NCI-H1694 treated with DMSO at 0.1 percent for 48 hours (cell line): ENCODE data around the gene CLTCL1.

ENCODE experiments used
- DNase-seq: peaks from one replicate; lab custom pipeline; 2025; lab: John Stamatoyannopoulos, UW

CLTCL1 gene

DNA sequence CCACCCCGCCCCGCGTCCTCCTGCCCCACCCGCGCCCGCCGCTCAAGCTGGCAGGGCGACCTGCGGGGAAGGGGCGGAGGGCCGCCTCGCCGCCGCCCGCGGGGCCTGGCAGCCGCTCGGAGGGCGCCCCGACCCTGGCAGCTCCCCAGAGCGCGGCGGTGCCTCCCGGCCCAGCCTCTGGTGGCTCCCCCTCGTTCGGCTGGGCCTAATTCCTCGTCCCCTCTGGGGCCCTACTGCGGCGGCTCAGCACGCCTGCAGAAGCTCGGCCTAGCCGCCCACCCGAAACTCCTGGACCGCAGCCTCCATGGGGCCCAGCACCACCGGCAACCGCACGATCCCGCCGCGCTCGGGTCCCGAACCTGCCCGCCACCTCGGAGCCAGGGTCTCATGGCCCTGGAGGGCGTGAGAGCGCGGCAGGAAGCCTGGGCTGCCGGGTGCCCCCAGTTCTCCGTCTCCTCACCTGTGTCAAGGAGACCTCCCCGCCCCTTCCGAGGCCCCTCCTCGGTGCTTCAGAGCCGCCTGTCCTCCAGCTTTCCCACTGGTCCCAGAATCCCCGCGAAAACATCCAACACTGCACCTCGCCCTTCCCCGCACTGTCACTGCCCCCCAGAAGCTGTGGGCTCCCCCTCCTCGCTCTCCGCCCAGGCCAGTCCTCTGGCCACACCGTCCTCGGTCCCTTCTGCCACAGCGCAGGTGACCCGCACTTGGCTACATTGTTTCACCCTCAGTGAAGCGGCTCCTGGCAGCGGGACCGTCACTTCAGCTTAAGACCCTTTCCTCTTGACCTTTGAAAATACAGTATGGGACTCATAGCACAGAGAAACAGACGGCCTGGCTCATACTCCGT is 140.8 kb downstream of the CLTCL1 start:
- DNase-seq: no peak

DNA sequence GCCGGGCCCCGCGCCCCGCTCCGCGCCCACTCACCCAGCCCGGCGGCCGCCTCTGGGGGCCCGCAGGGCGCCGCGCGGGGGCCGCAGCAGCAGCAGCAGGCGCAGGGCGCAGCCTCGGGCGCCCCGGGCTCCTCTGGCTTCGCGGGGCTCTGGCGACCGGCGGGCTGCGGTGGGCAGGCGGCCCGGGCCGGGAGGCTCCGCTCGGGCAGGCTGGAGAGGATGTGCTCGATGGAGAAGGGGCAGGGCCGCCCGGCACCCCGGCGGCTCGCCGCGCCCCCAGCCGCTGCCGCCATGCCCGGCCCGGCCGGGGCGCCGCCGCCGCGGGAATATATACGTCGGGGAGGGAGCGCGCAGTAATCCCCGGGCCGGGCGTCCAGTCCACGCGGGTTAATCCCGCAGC is 141.5 kb downstream of the CLTCL1 start, which contains the start of gene GSC2:
TSS of gene GSC2 (minus strand) at position 302 of the 400 bp plus-strand sequence. CDS start at position 293, 9 bp downstream.
- DNase-seq: no peak

DNA sequence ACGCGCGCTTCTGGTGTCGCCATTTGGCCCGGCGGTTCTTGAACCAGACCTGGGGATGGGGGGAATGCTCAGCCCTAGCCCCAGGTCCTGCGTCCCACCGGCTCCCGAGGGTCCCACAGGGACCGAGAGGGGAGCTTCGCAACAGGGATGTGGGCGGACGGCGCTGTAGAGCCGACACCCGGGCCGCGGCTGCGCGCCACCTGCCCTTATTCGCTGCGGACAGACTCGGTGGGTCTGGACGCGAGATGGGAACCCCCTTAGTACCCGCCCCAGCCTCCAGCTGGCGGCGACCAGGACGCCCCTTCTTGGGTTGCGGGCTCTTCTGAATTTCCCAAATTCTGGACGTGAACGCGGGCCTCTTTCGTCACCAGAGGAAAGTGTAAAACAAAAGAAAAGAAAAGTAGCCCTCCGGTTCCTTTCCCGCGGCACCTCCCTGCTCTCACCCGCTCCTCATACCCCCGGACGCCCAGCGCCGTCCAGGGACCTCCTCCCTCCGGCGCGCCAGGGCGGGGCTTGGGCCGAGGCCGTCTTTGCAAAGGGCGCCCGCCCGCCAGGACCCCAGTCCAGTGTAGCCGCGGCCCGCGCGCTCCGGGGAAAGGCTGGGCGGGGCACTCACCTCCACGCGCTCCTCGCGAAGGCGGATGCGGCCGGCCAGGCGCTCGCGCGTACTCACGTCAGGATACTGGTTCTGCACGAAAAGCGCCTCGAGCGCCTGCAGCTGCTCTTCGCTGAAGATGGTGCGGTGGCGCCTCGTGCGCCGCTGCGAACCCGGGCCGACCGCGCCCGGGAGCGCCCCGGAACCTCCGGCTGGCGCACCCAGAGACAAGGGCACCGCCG is 142.3 kb downstream of the CLTCL1 start:
- DNase-seq: no peak

DNA sequence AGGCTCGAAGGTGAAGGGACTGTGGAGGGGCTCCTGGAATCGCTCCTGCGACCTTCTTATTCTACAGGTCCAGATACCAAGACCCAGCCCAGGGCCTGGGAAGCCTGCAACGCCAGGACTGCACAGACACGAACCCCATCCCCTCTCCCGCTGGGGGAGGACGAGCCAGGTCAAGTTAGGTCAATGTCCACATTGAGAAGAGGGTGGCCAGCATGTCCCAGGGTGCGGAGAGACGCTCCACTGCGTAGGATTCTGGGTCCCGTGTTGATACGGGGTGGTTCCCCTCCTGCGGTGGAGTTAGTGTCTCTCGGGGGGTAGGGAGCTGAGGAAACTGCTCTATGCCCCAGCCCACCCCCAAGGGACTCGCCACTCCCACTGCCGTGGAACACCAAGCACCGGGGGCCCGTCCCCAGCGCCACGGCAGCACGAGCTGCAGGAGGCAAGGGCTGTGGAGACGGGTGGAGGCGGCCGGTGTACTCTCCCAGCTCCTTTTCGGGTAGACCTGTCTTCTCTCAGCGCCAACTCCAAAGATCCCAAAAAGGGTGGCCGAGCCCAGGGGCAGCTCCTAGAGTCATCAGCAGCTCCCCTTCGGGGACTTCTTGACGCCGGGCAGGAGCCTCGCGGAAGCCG is 143.0 kb downstream of the CLTCL1 start:
- no peak for DNase-seq

GRCh38 chr22:19147195-19147780 is 144.2 kb downstream of the CLTCL1 start:
- DNase-seq: no peak

- no peak for DNase-seq
Measured at GRCh38 chr22:19146215-19146968, 145.1 kb downstream of the CLTCL1 start.

GRCh38 chr22:19143967-19144400 is 147.5 kb downstream of the CLTCL1 start:
- no peak for DNase-seq

DNA sequence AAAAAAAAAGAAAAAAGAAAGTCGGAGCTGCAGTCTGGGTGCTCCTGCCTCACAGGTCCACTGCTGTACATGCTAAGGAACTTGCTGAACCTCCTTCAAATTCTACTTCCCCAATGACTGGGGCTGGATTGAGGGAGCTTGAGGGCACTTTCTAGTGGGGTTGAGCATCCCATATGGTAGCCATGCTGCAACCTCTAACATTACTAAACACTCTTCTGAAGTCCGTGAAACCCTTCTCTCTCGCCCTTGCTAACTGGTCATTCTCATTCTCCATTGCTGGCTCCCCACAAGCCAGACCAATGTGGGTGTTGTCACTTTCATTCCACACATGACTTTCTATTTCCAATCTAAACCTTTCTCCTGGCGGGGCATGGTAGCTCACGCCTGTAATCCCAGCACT is 148.3 kb downstream of the CLTCL1 start:
- DNase-seq: no peak

DNA sequence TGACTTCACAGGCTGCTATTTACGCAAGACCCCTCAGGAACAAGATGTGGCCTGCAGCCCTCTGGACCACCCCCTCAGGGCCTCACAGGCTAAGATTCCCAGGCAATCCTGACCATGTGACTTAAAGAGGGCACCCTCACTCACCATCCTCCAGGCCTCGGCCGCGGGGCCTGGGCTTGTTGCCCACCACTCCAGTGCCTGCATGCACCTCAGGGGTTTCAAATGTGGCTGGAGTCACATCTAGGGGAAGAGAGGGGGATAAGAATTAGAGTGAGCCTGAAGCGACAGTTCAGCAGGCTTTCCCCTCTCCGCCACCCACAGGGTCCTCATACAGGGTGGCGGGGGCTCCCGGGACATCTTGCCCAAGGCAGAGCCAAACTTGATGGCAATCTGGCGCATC is 149.1 kb downstream of the CLTCL1 start:
- no peak for DNase-seq

DNA sequence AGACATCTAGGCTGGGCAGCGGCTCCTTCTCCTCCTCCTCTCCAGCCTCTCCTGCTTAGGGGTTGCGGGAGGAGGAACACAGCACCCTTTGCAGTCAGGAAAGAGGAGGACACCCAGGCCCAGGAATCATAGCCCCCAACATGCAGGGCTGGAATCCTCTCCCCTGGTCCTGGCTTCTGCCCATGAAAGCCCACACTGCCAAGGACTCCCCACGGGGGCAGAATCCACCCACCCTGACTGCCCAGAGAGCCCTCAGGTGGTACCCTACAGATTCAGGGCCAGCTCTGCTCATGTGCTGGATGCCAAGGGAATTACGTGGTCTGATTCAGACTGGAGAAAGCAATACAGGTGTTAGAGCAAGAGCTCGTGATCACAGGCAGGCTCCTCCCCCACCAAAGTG is 151.5 kb downstream of the CLTCL1 start:
- DNase-seq: no peak

GRCh38 chr22:19139001-19139356 is 152.5 kb downstream of the CLTCL1 start:
- DNase-seq: no peak

GRCh38 chr22:19138217-19139000 is 153.1 kb downstream of the CLTCL1 start:
- DNase-seq: no peak

DNA sequence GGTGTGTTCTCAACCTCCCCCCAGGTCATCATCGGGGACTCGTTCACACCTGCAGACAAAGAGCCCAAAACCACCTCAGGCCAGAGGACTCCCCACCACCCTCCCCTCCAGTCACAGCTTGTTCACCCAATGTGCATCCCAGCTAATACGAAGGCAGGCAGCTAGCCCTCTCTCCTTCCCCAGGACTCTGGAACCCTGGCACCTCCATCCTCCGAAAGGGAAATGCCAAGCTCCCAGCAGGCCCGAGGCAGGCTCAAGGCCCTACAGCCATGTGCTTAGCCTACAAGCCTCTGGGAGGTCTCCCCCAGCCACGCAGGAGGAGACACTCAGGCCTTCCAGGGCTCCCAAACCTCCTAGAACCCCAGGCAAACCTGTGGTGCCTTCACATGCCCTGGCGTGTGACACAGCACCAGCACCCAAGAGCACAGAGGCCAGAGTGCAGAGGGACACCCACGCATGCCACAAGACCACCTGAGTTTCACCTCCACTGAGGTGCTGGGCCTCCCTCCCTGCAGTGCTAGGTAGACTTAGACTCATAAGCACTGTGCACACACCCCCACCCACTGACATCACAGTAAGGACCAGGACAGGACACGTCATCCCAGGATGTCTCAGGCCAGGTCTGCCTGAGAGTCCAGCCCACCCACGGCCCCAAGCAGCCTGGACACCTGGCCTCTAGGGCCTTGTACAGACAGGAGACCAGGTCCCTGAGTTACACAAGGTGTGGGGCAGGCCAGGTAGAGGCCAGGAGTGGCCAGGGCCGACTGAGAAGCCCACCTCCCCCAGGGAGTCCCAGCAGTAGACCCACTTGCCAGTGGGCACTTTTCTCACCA is 153.9 kb downstream of the CLTCL1 start:
- no peak for DNase-seq

GRCh38 chr22:19136915-19137314 is 154.6 kb downstream of the CLTCL1 start:
- DNase-seq: no peak

DNA sequence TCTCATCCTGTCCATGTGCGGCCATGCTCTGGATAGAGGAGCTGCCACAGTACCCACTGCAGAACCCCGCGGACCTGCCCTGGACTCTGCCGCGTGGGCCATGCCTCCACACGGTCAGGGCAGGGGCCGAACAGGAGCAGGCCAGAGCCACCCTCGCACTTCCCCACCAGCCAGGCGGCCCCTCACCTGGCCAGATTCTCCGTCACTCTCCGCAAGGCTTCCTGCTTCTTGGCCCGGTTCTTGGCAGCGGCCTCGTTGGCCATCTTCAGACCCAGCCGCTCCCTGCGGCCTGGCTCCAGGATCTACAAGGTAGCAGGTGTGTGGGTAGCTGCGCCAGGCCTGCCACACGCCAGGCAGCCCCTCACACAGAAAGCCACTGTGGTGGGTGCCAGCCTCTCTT is 156.6 kb downstream of the CLTCL1 start:
- DNase-seq: no peak

DNA sequence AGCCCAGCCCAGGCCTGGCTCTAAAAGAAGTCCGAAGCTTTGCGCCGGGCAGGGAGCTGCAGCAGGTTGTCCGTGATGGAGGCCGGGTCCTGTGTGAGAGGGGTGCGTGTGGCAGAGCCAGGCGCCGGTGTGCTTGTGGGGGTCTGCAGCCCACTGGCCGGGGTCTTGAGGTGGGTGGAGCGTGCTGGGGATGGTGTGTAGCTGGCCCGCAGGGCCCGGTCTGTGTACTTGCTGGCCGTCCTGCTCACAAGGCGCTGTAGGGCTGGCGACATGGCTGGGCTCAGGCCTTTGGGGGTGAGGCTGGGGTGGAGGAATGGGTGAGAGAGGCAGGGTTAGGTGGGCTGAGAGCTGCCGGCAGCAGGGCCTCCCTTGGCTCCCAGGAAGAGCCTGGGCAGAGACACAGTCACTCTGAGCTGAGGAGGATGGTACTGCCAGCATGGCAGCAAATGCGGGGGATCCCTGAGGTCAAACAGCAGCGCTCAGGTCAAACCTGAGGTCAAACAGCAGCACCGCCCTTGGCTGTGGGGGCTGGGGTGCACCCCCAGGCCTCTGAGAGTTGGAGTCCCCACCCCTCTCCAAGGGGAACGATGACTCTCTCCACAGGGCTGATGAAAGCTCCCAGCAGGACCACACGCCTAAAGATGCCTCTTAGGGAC is 157.2 kb downstream of the CLTCL1 start:
- DNase-seq: no peak

GRCh38 chr22:19133561-19133960 is 158.0 kb downstream of the CLTCL1 start:
- DNase-seq: no peak

DNA sequence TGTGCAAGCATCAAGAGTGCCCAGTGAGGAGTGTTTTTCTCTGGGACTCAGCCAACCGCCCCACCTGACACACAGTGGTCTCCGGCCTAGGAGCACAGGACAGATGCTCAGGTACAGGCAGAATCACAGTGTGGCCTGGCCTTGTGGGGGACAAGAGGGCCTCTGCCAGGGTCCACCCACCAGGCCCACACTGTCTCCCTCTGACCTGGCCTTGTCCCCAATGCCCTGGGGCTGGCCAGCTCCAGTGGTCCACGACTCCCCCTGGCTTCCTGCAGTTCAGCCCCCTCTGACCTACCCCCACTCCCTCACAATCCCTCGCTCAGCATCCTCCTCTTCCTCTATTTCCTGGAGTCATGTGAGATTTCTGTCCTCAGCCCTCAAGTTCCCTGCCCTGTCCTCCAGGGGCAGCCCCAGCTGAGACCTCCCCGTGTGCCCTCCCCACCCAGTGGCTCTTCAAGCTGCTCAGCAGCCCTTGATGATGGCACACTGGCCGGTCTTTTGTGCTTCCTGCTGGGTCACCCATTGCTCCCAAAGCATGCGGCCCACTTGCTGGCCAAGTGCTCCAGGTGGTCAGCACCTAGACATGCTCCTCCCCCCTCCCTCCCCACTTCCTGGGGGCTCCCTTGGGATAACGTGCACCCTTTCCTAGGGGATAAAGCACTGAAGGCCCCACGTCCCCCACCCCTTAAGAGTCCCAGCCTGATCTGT is 158.7 kb downstream of the CLTCL1 start:
- DNase-seq: no peak

DNA sequence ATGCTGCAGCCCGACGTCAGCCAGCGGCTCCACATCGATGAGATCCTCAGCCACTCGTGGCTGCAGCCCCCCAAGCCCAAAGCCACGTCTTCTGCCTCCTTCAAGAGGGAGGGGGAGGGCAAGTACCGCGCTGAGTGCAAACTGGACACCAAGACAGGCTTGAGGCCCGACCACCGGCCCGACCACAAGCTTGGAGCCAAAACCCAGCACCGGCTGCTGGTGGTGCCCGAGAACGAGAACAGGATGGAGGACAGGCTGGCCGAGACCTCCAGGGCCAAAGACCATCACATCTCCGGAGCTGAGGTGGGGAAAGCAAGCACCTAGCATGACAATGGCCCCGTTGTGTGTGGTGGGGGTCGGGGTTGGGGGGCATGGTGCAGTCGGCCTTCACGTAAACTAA is 159.4 kb downstream of the CLTCL1 start:
- no peak for DNase-seq
